Nephron progenitor cell (in vitro differentiated cells): ENCODE data around the gene UBTF.
A peak's percentile ranks its signal among the peaks of the same experiment; 100 is the strongest.

ENCODE experiments used
- DNase-seq: peaks from one replicate; pipeline ENCODE4 v3.0.0; 2021
- H3K27ac Mint-ChIP-seq: 2 replicates; pipeline ENCODE4 v1.8.0; 2021; ENCODE audit warnings: mild to moderate bottlenecking, moderate library complexity, mixed read lengths
- H3K27me3 Mint-ChIP-seq: 2 replicates; pipeline ENCODE4 v1.8.0; 2021; ENCODE audit warnings: mild to moderate bottlenecking, low read depth, mixed read lengths; ENCODE audit not compliant: poor library complexity
- H3K36me3 Mint-ChIP-seq: 2 replicates; pipeline ENCODE4 v1.8.0; 2021; ENCODE audit warnings: low read depth, mixed read lengths
- H3K4me1 Mint-ChIP-seq: 2 replicates; pipeline ENCODE4 v1.8.0; 2021; ENCODE audit warnings: mixed read lengths
- H3K4me3 Mint-ChIP-seq: 2 replicates; pipeline ENCODE4 v1.8.0; 2021; ENCODE audit warnings: mild to moderate bottlenecking, moderate library complexity, mixed read lengths
- H3K9me3 Mint-ChIP-seq: 2 replicates; pipeline ENCODE4 v1.8.0; 2021; ENCODE audit warnings: mild to moderate bottlenecking, moderate library complexity, mixed read lengths
- CTCF ChIP-seq: fragments of 200-600 bp; sonication (generic); IDR thresholded peaks from 2 replicates; pipeline ENCODE4 v1.5.0; 2021; ENCODE audit warnings: antibody characterized with exemption

Gene UBTF

GRCh38 chr17:44218344-44219107, 949 bp downstream of the UBTF start:
- H3K27ac Mint-ChIP-seq: no peak overlapping the region
- peak; percentile 84 for DNase-seq
- H3K9me3 Mint-ChIP-seq: no peaks in the 10 kb centered on the region
- no peaks in the 10 kb centered on the region for H3K27me3 Mint-ChIP-seq
- peaks cover 33% of the 10 kb centered on the region for H3K36me3 Mint-ChIP-seq
- TF ChIP-seq CTCF: peak; percentile 47
- peak overlapping the region; percentile 77 for H3K4me3 Mint-ChIP-seq
- H3K4me1 Mint-ChIP-seq: peaks cover 50% of the 10 kb centered on the region

- Mint-ChIP-seq H3K9me3 (no peaks in the 10 kb centered on the region), H3K4me1 (peaks cover 50% of the 10 kb centered on the region), H3K36me3 (peaks cover 33% of the 10 kb centered on the region), H3K27ac (peak overlapping the region; percentile 86), H3K4me3 (peak overlapping the region; percentile 77), H3K27me3 (no peaks in the 10 kb centered on the region)
- TF ChIP-seq CTCF: no peak
- DNase-seq: no peak
These were observed 1.6 kb downstream of the UBTF start for GRCh38 chr17:44217738-44218343.

GRCh38 chr17:44216694-44217093, 2.8 kb downstream of the UBTF start:
- TF ChIP-seq CTCF: no peak
- DNase-seq: no peak
- peaks cover 47% of the 10 kb centered on the region for H3K4me1 Mint-ChIP-seq
- H3K27ac Mint-ChIP-seq: no peak overlapping the region
- H3K9me3 Mint-ChIP-seq: no peaks in the 10 kb centered on the region
- H3K4me3 Mint-ChIP-seq: peak overlapping the region; percentile 77
- no peaks in the 10 kb centered on the region for H3K27me3 Mint-ChIP-seq
- H3K36me3 Mint-ChIP-seq: peaks cover 33% of the 10 kb centered on the region

- no peaks in the 10 kb centered on the region for H3K27me3 Mint-ChIP-seq
- DNase-seq: no peak
- H3K27ac Mint-ChIP-seq: no peak overlapping the region
- H3K9me3 Mint-ChIP-seq: no peaks in the 10 kb centered on the region
- peaks cover 33% of the 10 kb centered on the region for H3K36me3 Mint-ChIP-seq
- H3K4me1 Mint-ChIP-seq: peaks cover 49% of the 10 kb centered on the region
- TF ChIP-seq CTCF: no peak
- no peak overlapping the region for H3K4me3 Mint-ChIP-seq
These were observed 3.3 kb downstream of the UBTF start for GRCh38 chr17:44216173-44216572.

- Mint-ChIP-seq H3K27me3 (peaks cover 2% of the 10 kb centered on the region), H3K4me3 (no peak overlapping the region), H3K36me3 (peaks cover 37% of the 10 kb centered on the region), H3K4me1 (peaks cover 55% of the 10 kb centered on the region), H3K9me3 (no peaks in the 10 kb centered on the region), H3K27ac (no peak overlapping the region)
- no peak for DNase-seq
- no peak for TF ChIP-seq CTCF
These were observed 4.6 kb downstream of the UBTF start for GRCh38 chr17:44214896-44215295.

GRCh38 chr17:44214230-44214494, 5.3 kb downstream of the UBTF start:
- H3K4me3 Mint-ChIP-seq: no peak overlapping the region
- peaks cover 44% of the 10 kb centered on the region for H3K36me3 Mint-ChIP-seq

More at GRCh38 chr17:44214230-44214494, 5.3 kb downstream of the UBTF start:
- DNase-seq: no peak
- Mint-ChIP-seq H3K4me1 (peaks cover 57% of the 10 kb centered on the region), H3K27me3 (peaks cover 3% of the 10 kb centered on the region), H3K9me3 (no peaks in the 10 kb centered on the region), H3K27ac (no peak overlapping the region)
- no peak for TF ChIP-seq CTCF
